Measurements from ENCODE around the gene ENOX2. TPM values are rescaled to one million over a fixed set of nuclear protein-coding genes. Genes with fewer than 3 reads are reported as not detected.

ENOX2 gene
- total RNA-seq, 1 experiment from 2014 or later, result 12.9 TPM

- no peak for ATAC-seq
- RAD21 ChIA-PET (ENCODE audit: low non-redundant PET in 1 of 2, low total read pairs in 2 of 2, uncharacterized antibody in 2 of 2, unreplicated experiment in 2 of 2), result no interaction called here
- no peak overlapping the region for H3K4me3 ChIP-seq (replicated peaks in 1 of 2; ENCODE audit: low read depth in 1 of 2, low read length in 2 of 2)
- H3K9me2 ChIP-seq (ENCODE audit: insufficient read depth), result no peaks in the 10 kb centered on the region
- H3K4me1 ChIP-seq (ENCODE audit: control insufficient read depth in 1 of 2, insufficient read depth in 2 of 2, low read length in 2 of 2), result no peaks in the 10 kb centered on the region
- CTCF ChIA-PET, result interaction anchor here (0.6 to 3.4 kb wide), 2 partner anchors 340 to 522 kb away, joined by 3 to 38 read pairs; no protein-coding TSS in a partner anchor
- H2AFZ ChIP-seq (ENCODE audit: low read depth, low read length, poor library complexity, severe bottlenecking), result no peak overlapping the region
- DNase-seq (ENCODE audit: low read depth, low spot score), result no peak
- no TSS peak for BruUV-seq (replicated peaks)
- H3K27me3 ChIP-seq (ENCODE audit: insufficient read depth, low read length), result no peaks in the 10 kb centered on the region
- intact Hi-C loops (cut with micrococcal nuclease), result loop anchor here (10.0 kb wide), 1 partner anchor 1311 kb away; no protein-coding TSS in a partner anchor
- H3K36me3 ChIP-seq (ENCODE audit: control insufficient read depth in 1 of 2, insufficient read depth in 2 of 2, low read length in 2 of 2), result no peaks in the 10 kb centered on the region
- H3K79me2 ChIP-seq (ENCODE audit: insufficient read depth, low read length), result no peaks in the 10 kb centered on the region
- TF ChIP-seq ZBTB33 (IDR thresholded peaks at IDR 0.05; ENCODE audit: extremely low read depth, insufficient replicate concordance, low read length) (no peak), SRF (IDR thresholded peaks at IDR 0.05; ENCODE audit: low read depth) (no peak), MAX (IDR thresholded peaks at IDR 0.05) (no peak)
- H3K27ac ChIP-seq (ENCODE audit: low read depth, low read length), result no peak overlapping the region
- no peak overlapping the region for H3K9ac ChIP-seq (ENCODE audit: low read length)
- no peaks in the 10 kb centered on the region for H4K20me1 ChIP-seq (ENCODE audit: insufficient read depth)
- H3K9me3 ChIP-seq (ENCODE audit: control insufficient read depth in 1 of 2, insufficient read depth in 1 of 2, low read depth in 1 of 2, low read length in 2 of 2), result no peaks in the 10 kb centered on the region
- POLR2A ChIA-PET, result no interaction called here
- no peak overlapping the region for H3K4me2 ChIP-seq (ENCODE audit: low read length)
Measured at GRCh38 chrX:130915302-130915701, 12.3 kb upstream of the ENOX2 start.

- no TSS peak for BruUV-seq (replicated peaks)
Measured at GRCh38 chrX:130909469-130910136, 6.6 kb upstream of the ENOX2 start.

More at GRCh38 chrX:130909469-130910136, 6.6 kb upstream of the ENOX2 start:
- TF ChIP-seq ATF3 (IDR thresholded peaks at IDR 0.05) (no peak), ZNF274 (IDR thresholded peaks at IDR 0.05; ENCODE audit: low read depth, low read length) (no peak), ZFX (IDR thresholded peaks at IDR 0.05) (no peak), SRF (IDR thresholded peaks at IDR 0.05; ENCODE audit: low read depth) (no peak), SP1 (IDR thresholded peaks at IDR 0.05; ENCODE audit: low read depth) (no peak), SIN3A (IDR thresholded peaks at IDR 0.05; ENCODE audit: low read depth) (no peak), FOSL1 (IDR thresholded peaks at IDR 0.05; ENCODE audit: low read depth) (no peak), TCF7L2 (IDR thresholded peaks at IDR 0.05; ENCODE audit: borderline replicate concordance, extremely low read depth, insufficient read depth, insufficient read length) (no peak)
- H3K4me3 ChIP-seq (replicated peaks in 1 of 2; ENCODE audit: low read depth in 1 of 2, low read length in 2 of 2), result no peak overlapping the region
- no peak overlapping the region for H2AFZ ChIP-seq (ENCODE audit: low read depth, low read length, poor library complexity, severe bottlenecking)
- H3K27ac ChIP-seq (ENCODE audit: low read depth, low read length), result no peak overlapping the region
- H3K9ac ChIP-seq (ENCODE audit: low read length), result no peak overlapping the region
- H3K4me1 ChIP-seq (ENCODE audit: control insufficient read depth in 1 of 2, insufficient read depth in 2 of 2, low read length in 2 of 2), result no peaks in the 10 kb centered on the region
- POLR2A ChIA-PET, result no interaction called here
- RAD21 ChIA-PET (ENCODE audit: low non-redundant PET in 1 of 2, low total read pairs in 2 of 2, uncharacterized antibody in 2 of 2, unreplicated experiment in 2 of 2), result no interaction called here
- no peak overlapping the region for H3K4me2 ChIP-seq (ENCODE audit: low read length)
- CTCF ChIA-PET, result no interaction called here
- intact Hi-C loops (cut with micrococcal nuclease), result loop anchor here (10.0 kb wide), 1 partner anchor 1305 kb away; no protein-coding TSS in a partner anchor
- no peaks in the 10 kb centered on the region for H3K9me3 ChIP-seq (ENCODE audit: control insufficient read depth in 1 of 2, insufficient read depth in 1 of 2, low read depth in 1 of 2, low read length in 2 of 2)
- no peaks in the 10 kb centered on the region for H4K20me1 ChIP-seq (ENCODE audit: insufficient read depth)
- H3K27me3 ChIP-seq (ENCODE audit: insufficient read depth, low read length), result no peaks in the 10 kb centered on the region
- DNase-seq (ENCODE audit: low read depth, low spot score) (no peak), ATAC-seq (no peak)
- H3K36me3 ChIP-seq (ENCODE audit: control insufficient read depth in 1 of 2, insufficient read depth in 2 of 2, low read length in 2 of 2), result no peaks in the 10 kb centered on the region
- H3K79me2 ChIP-seq (ENCODE audit: insufficient read depth, low read length), result no peaks in the 10 kb centered on the region
- H3K9me2 ChIP-seq (ENCODE audit: insufficient read depth), result no peaks in the 10 kb centered on the region

All from HCT116 (cell line).